K562 (cell line): ENCODE data around the gene TIMP4. TPM values are rescaled to one million over a fixed set of nuclear protein-coding genes. Genes with fewer than 3 reads are reported as not detected.

Experiments
- ATAC-seq: fragments of 200-7000 bp; cut with Tn5 transposase; 3 replicates; pipeline ENCODE4 v1.9.1; 2020; ENCODE audit warnings: moderate library complexity
- BruUV-seq: library from RNA; stranded (reverse); fragments of 400-500 nt; replicated peaks from 2 replicates; lab custom pipeline; 2021; lab: Mats Ljungman, UMichigan
- CTCF ChIA-PET: fragments of 300-600 bp; formaldehyde crosslinking; extraction: SDS; loops from one replicate; lab custom pipeline; 2021; ENCODE audit warnings: low intra/inter-chr PET ratio; lab: Yijun Ruan, JAX
- POLR2A ChIA-PET: fragments of 300-600, 350-650 bp; sonication (Branson Sonifier 250); formaldehyde crosslinking; extraction: SDS; loops from one replicate; lab custom pipeline; 2021; ENCODE audit warnings: antibody characterized with exemption, inconsistent platforms; lab: Yijun Ruan, JAX
- DNase-seq, 4 experiments: peaks; one replicate each; pipeline versions ENCODE4 v3.0.0 to v3.0.0-alpha.2; 2011 to 2018; ENCODE audit warnings: low spot score in 3 of 4, mixed read lengths in 3 of 4; ENCODE audit errors: extremely low read depth in 1 of 4
- FAIRE-seq: peaks from 2 replicates; lab custom pipeline; 2011; peaks lifted over from hg19 to GRCh38; lab: Jason Lieb, UNC
- H2AFZ ChIP-seq: 2 replicates; pipeline ENCODE4 v1.6.0; 2011; ENCODE audit warnings: low read depth, low read length, control low read depth, inconsistent platforms
- H3K27ac ChIP-seq: fragments of 200-600 bp; 3 replicates; pipeline ENCODE4 v1.8.0; 2011; ENCODE audit warnings: low read depth, mild to moderate bottlenecking, control low read depth, inconsistent platforms, low read length, moderate library complexity, mixed read lengths; ENCODE audit errors: extremely low read depth
- H3K27me3 ChIP-seq, 2 experiments: fragments of 300-600 bp in 1 of 2; 2 replicates in 1 of 2; 3 replicates in 1 of 2; pipeline versions ENCODE4 v1.6.0 to v1.8.0; 2011; ENCODE audit warnings: inconsistent platforms in 2 of 2, low read length in 2 of 2, mild to moderate bottlenecking in 1 of 2, mixed read lengths in 1 of 2, moderate library complexity in 1 of 2; ENCODE audit not compliant: control insufficient read depth in 2 of 2, insufficient read depth in 2 of 2
- H3K36me3 ChIP-seq: fragments of 300-600 bp; 3 replicates; pipeline ENCODE4 v1.8.0; 2011; ENCODE audit warnings: mild to moderate bottlenecking, low read length, inconsistent platforms; ENCODE audit not compliant: control insufficient read depth, insufficient read depth
- H3K4me1 ChIP-seq, 2 experiments: fragments of 200-600 bp in 1 of 2; replicated peaks in 1 of 2; 2 replicates in 1 of 2; 3 replicates in 1 of 2; pipeline versions ENCODE4 v1.5.1 to v1.8.0; 2011; ENCODE audit warnings: inconsistent platforms in 2 of 2, low read length in 2 of 2, mild to moderate bottlenecking in 1 of 2, mixed read lengths in 1 of 2, moderate library complexity in 1 of 2; ENCODE audit not compliant: control insufficient read depth in 2 of 2, insufficient read depth in 2 of 2
- H3K4me2 ChIP-seq: 2 replicates; pipeline ENCODE4 v1.6.1; 2011; ENCODE audit warnings: low read length, control low read depth, inconsistent platforms, mixed read lengths; ENCODE audit not compliant: insufficient read depth
- H3K4me3 ChIP-seq: fragments of 200-600 bp; sonication (generic), shearing (Covaris generic); 2 replicates; pipeline ENCODE4 v1.5.1; 2016; ENCODE audit warnings: control low read depth, inconsistent platforms
- H3K79me2 ChIP-seq: fragments of 200-600 bp; 3 replicates; pipeline ENCODE4 v1.8.0; 2011; ENCODE audit warnings: low read length, inconsistent platforms; ENCODE audit not compliant: control insufficient read depth, insufficient read depth
- H3K9ac ChIP-seq, 2 experiments: 2 replicates each; pipeline versions ENCODE4 v1.6.0 to v1.6.1; 2011; ENCODE audit warnings: low read depth in 2 of 2, low read length in 2 of 2, control low read depth in 1 of 2, inconsistent platforms in 1 of 2, mild to moderate bottlenecking in 1 of 2, mixed read lengths in 1 of 2; ENCODE audit not compliant: insufficient read depth in 1 of 2
- H3K9me1 ChIP-seq: one replicate; pipeline ENCODE4 v1.6.0; 2011; ENCODE audit warnings: inconsistent platforms, mild to moderate bottlenecking, low read length, moderate library complexity; ENCODE audit not compliant: control insufficient read depth, insufficient read depth
- H3K9me3 ChIP-seq: replicated peaks from 2 replicates; pipeline ENCODE4 v1.5.1; 2011; ENCODE audit warnings: low read depth, low read length, inconsistent platforms; ENCODE audit not compliant: control insufficient read depth, insufficient read depth
- H4K20me1 ChIP-seq: replicated peaks from 2 replicates; pipeline ENCODE4 v1.6.1; 2011; ENCODE audit warnings: low read length, inconsistent platforms, mixed read lengths; ENCODE audit not compliant: control insufficient read depth, insufficient read depth
- CAMTA2 ChIP-seq: fragments of 250-450 bp; sonication (Bioruptor Pico); conservative IDR thresholded peaks from 2 replicates; pipeline ENCODE4 v1.5.1; 2022
- CHD7 ChIP-seq: fragments of 200-600 bp; sonication (generic); IDR thresholded peaks from one replicate; pipeline ENCODE4 v1.6.1; 2012; ENCODE audit warnings: mild to moderate bottlenecking, low read depth, low read length, inconsistent platforms
- EHMT2 ChIP-seq: fragments of 450-650 bp; IDR thresholded peaks from 2 replicates; pipeline ENCODE4 v1.6.1; 2018; ENCODE audit warnings: antibody characterized with exemption
- FOXJ2 ChIP-seq: fragments of 200-800 bp; sonication (Bioruptor generic); IDR thresholded peaks from 2 replicates; pipeline ENCODE4 v1.6.1; 2016; ENCODE audit warnings: missing genetic modification characterization, missing compliant biosample characterization
- IRF1 ChIP-seq: sonication (generic); formaldehyde crosslinking; IDR thresholded peaks from 2 replicates; pipeline ENCODE4 v1.8.0; 2022; ENCODE audit warnings: missing genetic modification reagents, mild to moderate bottlenecking, borderline replicate concordance
- JUNB ChIP-seq: fragments of 450-650 bp; formaldehyde crosslinking; conservative IDR thresholded peaks from 2 replicates; pipeline ENCODE4 v1.4.0; 2020; ENCODE audit warnings: mild to moderate bottlenecking
- KLF1 ChIP-seq: fragments of 450-650 bp; IDR thresholded peaks from 2 replicates; pipeline ENCODE4 v1.6.1; 2016; ENCODE audit warnings: missing genetic modification characterization, missing compliant biosample characterization
- RB1 ChIP-seq: fragments of 450-650 bp; IDR thresholded peaks from 2 replicates; pipeline ENCODE4 v1.6.1; 2017; ENCODE audit warnings: low read depth, mild to moderate bottlenecking
- RNF2 ChIP-seq: sonication (generic); IDR thresholded peaks from 2 replicates; pipeline ENCODE4 v1.6.1; 2016
- SRSF7 ChIP-seq: fragments of 200-400 bp; formaldehyde crosslinking; optimal IDR thresholded peaks from 2 replicates; pipeline ENCODE3; 2017; ENCODE audit warnings: mild to moderate bottlenecking, low read depth, low read length
- STAG1 ChIP-seq: sonication (generic); formaldehyde crosslinking; IDR thresholded peaks from 2 replicates; pipeline ENCODE4 v1.5.0; 2020; ENCODE audit warnings: missing genetic modification reagents, borderline replicate concordance
- U2AF2 ChIP-seq: fragments of 200-400 bp; formaldehyde crosslinking; optimal IDR thresholded peaks from 2 replicates; pipeline ENCODE3; 2017; ENCODE audit warnings: low read depth, mild to moderate bottlenecking, low read length
- ZZZ3 ChIP-seq: fragments of 450-650 bp; IDR thresholded peaks from 2 replicates; pipeline ENCODE4 v1.6.1; 2016; ENCODE audit warnings: antibody characterized with exemption, mild to moderate bottlenecking, moderate library complexity
- WGBS: fragments of 100-300 bp; shearing (Covaris generic); methylation state at CpG from one replicate; pipeline ENCODE4 v1.1.6; 2016; ENCODE audit warnings: low coverage, mixed read lengths; ENCODE audit not compliant: insufficient coverage; ENCODE audit errors: missing lambda C conversion rate; 5-methylcytosine and 5-hydroxymethylcytosine counted together
- in situ Hi-C: fragments of 300-500 bp; cut with MboI; formaldehyde crosslinking; loops from 4 replicates; pipeline ENCODE4 v1.15.0; 2018; ENCODE audit warnings: inconsistent platforms, mixed read lengths
- intact Hi-C: fragments of 100-400 bp; cut with micrococcal nuclease; formaldehyde crosslinking; loops from 2 replicates; pipeline ENCODE4 v1.14.2; 2022
- polyA plus RNA-seq, 8 experiments: library from polyadenylated mRNA; depleted of rRNA in 4 of 8; stranded (reverse) in 5 of 8; unstranded in 3 of 8; fragments of >200 nt; fragmentation: Nextera tagmentation in 2 of 8; fragmentation: Illumina TruSeq in 1 of 8; extraction: Ambion mirVana in 2 of 8; extraction: Trizol in 1 of 8; gene quantifications; 2 replicates each; pipeline versions ENCODE4 v1.2.1 to v1.2.3, GENCODE V29; 2011 to 2014; ENCODE audit warnings: inconsistent platforms in 1 of 8, missing spikeins in 1 of 8
- total RNA-seq, 7 experiments: library from RNA; depleted of rRNA in 6 of 7; stranded (reverse); fragments of >200 nt in 6 of 7; fragmentation: Illumina TruSeq in 2 of 7; extraction: Trizol in 2 of 7; gene quantifications; 2 replicates each; pipeline versions ENCODE4 v1.2.1 to v1.2.3, GENCODE V29; 2011 to 2021; ENCODE audit warnings: low replicate concordance in 1 of 7

Gene TIMP4
- total and polyA plus RNA-seq, 9 of the 15 experiments (the other 6 are each of a cell fraction or from before 2014, with no cell fraction given): 0.03 to 0.07 TPM; not detected in 7

GRCh38 chr3:12116870-12117269 is 41.8 kb downstream of the TIMP4 start:
- no peak overlapping the region for H3K27ac ChIP-seq
- WGBS: 0% methylated on average over 4 of the region's 4 CpGs
- H3K27me3 ChIP-seq: no peaks in the 10 kb centered on the region
- no peak overlapping the region for H3K4me2 ChIP-seq
- DNase-seq (no peak), ATAC-seq (no peak), FAIRE-seq (no peak)
- H3K9me3 ChIP-seq: no peaks in the 10 kb centered on the region
- in situ Hi-C loops: no loop called here
- H3K9ac ChIP-seq: no peak overlapping the region
- H3K36me3 ChIP-seq: no peaks in the 10 kb centered on the region
- intact Hi-C loops: no loop called here
- CTCF ChIA-PET: no interaction called here
- POLR2A ChIA-PET: no interaction called here
- BruUV-seq: no TSS peak
- no peak overlapping the region for H2AFZ ChIP-seq
- no peaks in the 10 kb centered on the region for H3K79me2 ChIP-seq
- no peaks in the 10 kb centered on the region for H3K9me1 ChIP-seq
- H3K4me1 ChIP-seq: no peaks in the 10 kb centered on the region
- H3K4me3 ChIP-seq: no peak overlapping the region
- no peaks in the 10 kb centered on the region for H4K20me1 ChIP-seq
- TF ChIP-seq EHMT2 (no peak), CAMTA2 (CRISPR knock-in tag) (no peak), IRF1 (CRISPR knock-in tag) (no peak), ZZZ3 (no peak), U2AF2 (no peak), RB1 (no peak), STAG1 (no peak), FOXJ2 (tag) (no peak), SRSF7 (no peak), JUNB (no peak), RNF2 (no peak), CHD7 (no peak), KLF1 (no peak)
